Lower leg skin (tissue), 3 donors: ENCODE results near the gene SMARCE1.

ENCODE experiments used
- CTCF ChIP-seq, 3 donors: fragments of 450-650 bp; IDR thresholded peaks; one replicate each; pipeline ENCODE4 v1.5.1; 2016; ENCODE audit warnings: antibody characterized with exemption in 3 of 3, mild to moderate bottlenecking in 3 of 3, moderate library complexity in 2 of 3
- POLR2A ChIP-seq, 2 donors: fragments of 450-650 bp; IDR thresholded peaks; one replicate each; pipeline ENCODE4 v1.6.1; 2016 to 2017; ENCODE audit warnings: antibody characterized with exemption in 2 of 2, mild to moderate bottlenecking in 1 of 2, moderate library complexity in 1 of 2

- no peak for TF ChIP-seq POLR2A (IDR thresholded peaks at IDR 0.05)
- no peak for TF ChIP-seq CTCF (IDR thresholded peaks at IDR 0.05)
These were observed 2.3 kb downstream of the SMARCE1 start for GRCh38 chr17:40645291-40645690.
